HEK293 (cell line): ENCODE measurements around the gene LPIN3.

Experiments
- CTCF ChIA-PET: fragments of 350-600 bp; formaldehyde crosslinking; extraction: SDS; loops from one replicate; lab custom pipeline; 2021; ENCODE audit warnings: antibody characterized with exemption; lab: Yijun Ruan, JAX
- POLR2A ChIA-PET: fragments of 300-600 bp; formaldehyde crosslinking; extraction: SDS; loops from one replicate; lab custom pipeline; 2020; ENCODE audit warnings: antibody characterized with exemption, inconsistent platforms; lab: Yijun Ruan, JAX
- H3K27ac ChIP-seq: fragments of 200-500 bp; sonication (Bioruptor generic); 2 replicates; pipeline ENCODE4 v1.5.1; 2014; ENCODE audit warnings: low read depth, low read length, control low read depth, inconsistent platforms; ENCODE audit errors: extremely low read depth
- H3K36me3 ChIP-seq, 2 experiments: fragments of 200-500 bp in 1 of 2; sonication (Bioruptor generic) in 1 of 2; 1 replicate in 1 of 2; 2 replicates in 1 of 2; pipeline ENCODE4 v1.5.1; 2014 to 2017; ENCODE audit warnings: inconsistent platforms in 2 of 2, low read length in 2 of 2; ENCODE audit not compliant: control insufficient read depth in 2 of 2, insufficient read depth in 1 of 2
- H3K4me1 ChIP-seq: fragments of 200-500 bp; sonication (Bioruptor generic); 2 replicates; pipeline ENCODE4 v1.5.1; 2014; ENCODE audit warnings: mild to moderate bottlenecking, low read length, inconsistent platforms; ENCODE audit not compliant: control insufficient read depth, insufficient read depth
- H3K4me3 ChIP-seq: 2 replicates; pipeline ENCODE4 v1.5.1; 2011; ENCODE audit warnings: low read depth, mild to moderate bottlenecking, control low read depth, low read length, moderate library complexity
- H3K9me3 ChIP-seq: fragments of 200-500 bp; sonication (Bioruptor generic); 2 replicates; pipeline ENCODE4 v1.5.1; 2014; ENCODE audit warnings: low read depth, low read length, inconsistent platforms; ENCODE audit not compliant: control insufficient read depth, insufficient read depth
- BCL11A ChIP-seq: fragments of 450-650 bp; formaldehyde crosslinking; IDR thresholded peaks from 2 replicates; pipeline ENCODE4 v1.5.1; 2016; ENCODE audit warnings: low read depth, missing biosample characterization, missing genetic modification characterization
- KLF8 ChIP-seq: fragments of 450-650 bp; formaldehyde crosslinking; IDR thresholded peaks from 2 replicates; pipeline ENCODE4 v1.5.1; 2016; ENCODE audit warnings: missing biosample characterization, missing genetic modification characterization
- SETDB1 ChIP-seq: IDR thresholded peaks from one replicate; pipeline ENCODE4 v1.6.1; 2017; ENCODE audit warnings: mild to moderate bottlenecking, low read length, moderate library complexity, mixed read lengths; ENCODE audit not compliant: insufficient read length
- ZBTB11 ChIP-seq: fragments of 450-650 bp; formaldehyde crosslinking; conservative IDR thresholded peaks from 2 replicates; pipeline ENCODE4 v1.5.1; 2016; ENCODE audit warnings: low read depth, missing biosample characterization, missing genetic modification characterization
- ZNF132 ChIP-seq: fragments of 450-650 bp; formaldehyde crosslinking; IDR thresholded peaks from 2 replicates; pipeline ENCODE4 v1.5.1; 2017; ENCODE audit warnings: missing biosample characterization, missing genetic modification characterization, borderline replicate concordance
- ZNF133 ChIP-seq: fragments of 450-650 bp; formaldehyde crosslinking; IDR thresholded peaks from 2 replicates; pipeline ENCODE4 v1.5.1; 2016; ENCODE audit warnings: missing biosample characterization, missing genetic modification characterization
- ZNF2 ChIP-seq: fragments of 450-650 bp; formaldehyde crosslinking; IDR thresholded peaks from 2 replicates; pipeline ENCODE4 v1.5.1; 2016; ENCODE audit warnings: missing biosample characterization, missing genetic modification characterization
- ZNF223 ChIP-seq: fragments of 450-650 bp; formaldehyde crosslinking; IDR thresholded peaks from 2 replicates; pipeline ENCODE4 v1.5.1; 2016; ENCODE audit warnings: missing biosample characterization, missing genetic modification characterization
- ZNF23 ChIP-seq: fragments of 450-650 bp; formaldehyde crosslinking; IDR thresholded peaks from 2 replicates; pipeline ENCODE4 v1.5.1; 2016; ENCODE audit warnings: missing biosample characterization, missing genetic modification characterization, borderline replicate concordance
- ZNF292 ChIP-seq: fragments of 450-650 bp; formaldehyde crosslinking; IDR thresholded peaks from 2 replicates; pipeline ENCODE4 v1.5.1; 2016; ENCODE audit warnings: low read depth, missing biosample characterization, missing genetic modification characterization, borderline replicate concordance
- ZNF302 ChIP-seq: fragments of 450-650 bp; formaldehyde crosslinking; IDR thresholded peaks from 2 replicates; pipeline ENCODE4 v1.5.1; 2016; ENCODE audit warnings: missing biosample characterization, missing genetic modification characterization, low read depth
- ZNF311 ChIP-seq: fragments of 450-650 bp; formaldehyde crosslinking; IDR thresholded peaks from 2 replicates; pipeline ENCODE4 v1.5.1; 2017; ENCODE audit warnings: missing biosample characterization, missing genetic modification characterization, borderline replicate concordance
- ZNF341 ChIP-seq: fragments of 450-650 bp; formaldehyde crosslinking; IDR thresholded peaks from 2 replicates; pipeline ENCODE4; 2016; ENCODE audit warnings: low read depth, missing biosample characterization, missing genetic modification characterization
- ZNF529 ChIP-seq: fragments of 450-650 bp; formaldehyde crosslinking; IDR thresholded peaks from 2 replicates; pipeline ENCODE4 v1.5.1; 2017; ENCODE audit warnings: missing genetic modification characterization, missing biosample characterization; ENCODE audit not compliant: insufficient replicate concordance
- ZNF654 ChIP-seq: fragments of 450-650 bp; formaldehyde crosslinking; IDR thresholded peaks from 2 replicates; pipeline ENCODE4 v1.5.1; 2016; ENCODE audit warnings: low read depth, missing biosample characterization, missing genetic modification characterization
- ZNF660 ChIP-seq: fragments of 450-650 bp; IDR thresholded peaks from 2 replicates; pipeline ENCODE4 v1.5.1; 2018; ENCODE audit warnings: missing biosample characterization, mild to moderate bottlenecking, missing genetic modification characterization
- ZSCAN30 ChIP-seq: fragments of 450-650 bp; IDR thresholded peaks from 2 replicates; pipeline ENCODE4 v1.5.1; 2018; ENCODE audit warnings: missing biosample characterization, mild to moderate bottlenecking, missing genetic modification characterization, moderate library complexity
- TF ChIP-seq, protein P1 (sequence below): fragments of 450-650 bp; formaldehyde crosslinking; IDR thresholded peaks from 2 replicates; pipeline ENCODE4 v1.5.1; 2016; ENCODE audit warnings: missing biosample characterization, missing genetic modification characterization
- TF ChIP-seq, protein P2 (sequence below): fragments of 450-650 bp; formaldehyde crosslinking; IDR thresholded peaks from 2 replicates; pipeline ENCODE4 v1.5.1; 2016; ENCODE audit warnings: missing biosample characterization, missing genetic modification characterization

Gene LPIN3

GRCh38 chr20:41369673-41370072, 29.1 kb downstream of the LPIN3 start:
- ChIA-PET CTCF (interaction anchor here (0.6 kb wide), 1 partner anchor 19 kb away, joined by 5 read pairs; no protein-coding TSS in a partner anchor), POLR2A (no interaction called here)
- TF ChIP-seq ZNF529 (tag by site-specific recombination) (no peak), SETDB1 (no peak), ZNF23 (tag by site-specific recombination) (no peak), ZSCAN30 (no peak)
- Histone ChIP-seq H3K4me3 (no peak overlapping the region), H3K36me3 (peaks cover 0 to 3% of the 10 kb centered on the region in 2 experiments; a peak in 1 of 3 replicates), H3K27ac (no peak overlapping the region), H3K9me3 (no peaks in the 10 kb centered on the region), H3K4me1 (no peaks in the 10 kb centered on the region)

GRCh38 chr20:41370176-41370575, 29.6 kb downstream of the LPIN3 start:
- Histone ChIP-seq H3K4me3 (no peak overlapping the region), H3K4me1 (no peaks in the 10 kb centered on the region), H3K27ac (no peak overlapping the region), H3K36me3 (no peaks in the 10 kb centered on the region), H3K9me3 (no peaks in the 10 kb centered on the region)
- TF ChIP-seq, protein P1, sequence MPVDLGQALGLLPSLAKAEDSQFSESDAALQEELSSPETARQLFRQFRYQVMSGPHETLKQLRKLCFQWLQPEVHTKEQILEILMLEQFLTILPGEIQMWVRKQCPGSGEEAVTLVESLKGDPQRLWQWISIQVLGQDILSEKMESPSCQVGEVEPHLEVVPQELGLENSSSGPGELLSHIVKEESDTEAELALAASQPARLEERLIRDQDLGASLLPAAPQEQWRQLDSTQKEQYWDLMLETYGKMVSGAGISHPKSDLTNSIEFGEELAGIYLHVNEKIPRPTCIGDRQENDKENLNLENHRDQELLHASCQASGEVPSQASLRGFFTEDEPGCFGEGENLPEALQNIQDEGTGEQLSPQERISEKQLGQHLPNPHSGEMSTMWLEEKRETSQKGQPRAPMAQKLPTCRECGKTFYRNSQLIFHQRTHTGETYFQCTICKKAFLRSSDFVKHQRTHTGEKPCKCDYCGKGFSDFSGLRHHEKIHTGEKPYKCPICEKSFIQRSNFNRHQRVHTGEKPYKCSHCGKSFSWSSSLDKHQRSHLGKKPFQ (tag by site-specific recombination), result no peak
- TF ChIP-seq ZNF660 (tag by site-specific recombination), result no peak
- TF ChIP-seq ZNF302, result no peak
- TF ChIP-seq BCL11A (tag by site-specific recombination), result no peak
- no peak for TF ChIP-seq ZBTB11
- no peak for TF ChIP-seq ZNF654 (tag by site-specific recombination)
- CTCF ChIA-PET, result interaction anchor here (0.6 kb wide), 1 partner anchor 20 kb away, joined by 5 read pairs; no protein-coding TSS in a partner anchor
- POLR2A ChIA-PET, result no interaction called here

DNA sequence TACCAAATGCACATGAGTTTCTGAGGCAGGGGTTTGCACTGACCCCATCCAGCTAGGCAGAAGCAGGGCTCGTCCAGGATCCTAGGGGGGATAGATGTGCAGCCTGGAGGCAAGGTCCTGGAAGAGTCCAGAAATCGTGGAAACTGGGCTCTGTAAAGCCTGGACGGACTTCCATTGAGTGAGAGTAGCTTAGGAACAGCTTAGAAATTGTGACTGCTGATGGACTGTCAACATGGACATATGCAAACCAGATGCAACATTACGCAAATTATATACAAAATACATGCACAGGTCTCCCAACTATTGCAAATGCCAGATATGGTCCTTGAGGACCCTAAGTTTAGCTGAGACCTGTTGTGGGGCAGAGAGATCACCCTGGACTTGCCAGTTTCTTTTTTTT, 30.8 kb downstream of the LPIN3 start:
- no peak overlapping the region for H3K4me3 ChIP-seq
- TF ChIP-seq ZNF223 (tag by site-specific recombination) (no peak), SETDB1 (peak; percentile 17)
- TF ChIP-seq, all 188 proteins: peak for 1
- Histone ChIP-seq H3K27ac (no peak overlapping the region), H3K4me1 (no peaks in the 10 kb centered on the region), H3K36me3 (no peaks in the 10 kb centered on the region), H3K9me3 (no peaks in the 10 kb centered on the region)
- POLR2A ChIA-PET, result no interaction called here
- CTCF ChIA-PET, result no interaction called here

GRCh38 chr20:41373251-41373783, 32.7 kb downstream of the LPIN3 start:
- Histone ChIP-seq H3K4me3 (no peak overlapping the region), H3K36me3 (no peaks in the 10 kb centered on the region), H3K27ac (no peak overlapping the region)
- TF ChIP-seq, protein P2, sequence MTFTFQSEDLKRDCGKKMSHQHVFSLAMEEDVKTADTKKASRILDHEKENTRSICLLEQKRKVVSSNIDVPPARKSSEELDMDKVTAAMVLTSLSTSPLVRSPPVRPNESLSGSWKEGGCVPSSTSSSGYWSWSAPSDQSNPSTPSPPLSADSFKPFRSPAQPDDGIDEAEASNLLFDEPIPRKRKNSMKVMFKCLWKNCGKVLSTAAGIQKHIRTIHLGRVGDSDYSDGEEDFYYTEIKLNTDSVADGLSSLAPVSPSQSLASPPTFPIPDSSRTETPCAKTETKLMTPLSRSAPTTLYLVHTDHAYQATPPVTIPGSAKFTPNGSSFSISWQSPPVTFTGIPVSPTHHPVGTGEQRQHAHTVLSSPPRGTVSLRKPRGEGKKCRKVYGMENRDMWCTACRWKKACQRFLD, result no peak
- TF ChIP-seq KLF8 (tag by site-specific recombination), result no peak
- no peak for TF ChIP-seq ZNF132
- TF ChIP-seq ZNF311 (tag by site-specific recombination), result no peak
- TF ChIP-seq ZNF341, result no peak
- no peak for TF ChIP-seq ZNF2 (tag by site-specific recombination)
- TF ChIP-seq ZNF133 (tag by site-specific recombination), result no peak
- TF ChIP-seq ZNF292 (tag by site-specific recombination), result no peak
- TF ChIP-seq, all 188 proteins: peak for 0
- H3K4me1 ChIP-seq, result no peaks in the 10 kb centered on the region
- ChIA-PET CTCF (no interaction called here), POLR2A (interaction anchor here (0.7 kb wide), 1 partner anchor 16 kb away, joined by 6 read pairs; no protein-coding TSS in a partner anchor)
- no peaks in the 10 kb centered on the region for H3K9me3 ChIP-seq
